ENCODE results near the gene C19orf47.

C19orf47 gene

GRCh38 chr19:40348125-40348913 is at the start of gene C19orf47, which contains the start of gene PLD3:
TSS of gene C19orf47 (minus strand) at chr19:40348397. CDS start at chr19:40341857, 6,540 bp downstream.
TSS of gene PLD3 (plus strand) at chr19:40348695. CDS start at chr19:40366484, 17,789 bp downstream.
- DNase-seq (ENCODE audit: low read depth in 2 of 2): peak; percentile 100

- no peak for DNase-seq (ENCODE audit: low read depth in 2 of 2)
Observed at GRCh38 chr19:40397568-40397906, 49.3 kb upstream of the C19orf47 start.

- DNase-seq (ENCODE audit: low read depth in 2 of 2): no peak
Observed at GRCh38 chr19:40396886-40397567, 48.8 kb upstream of the C19orf47 start.

GRCh38 chr19:40395956-40396355 is 47.8 kb upstream of the C19orf47 start:
- DNase-seq (ENCODE audit: low read depth in 2 of 2): no peak

GRCh38 chr19:40394816-40395210 is 46.6 kb upstream of the C19orf47 start:
- DNase-seq (ENCODE audit: low read depth in 2 of 2): no peak

GRCh38 chr19:40393894-40394815 is 46.0 kb upstream of the C19orf47 start:
- no peak for DNase-seq (ENCODE audit: low read depth in 2 of 2)

GRCh38 chr19:40392894-40393517 is 44.8 kb upstream of the C19orf47 start:
- DNase-seq (ENCODE audit: low read depth in 2 of 2): no peak

GRCh38 chr19:40392123-40392522 is 43.9 kb upstream of the C19orf47 start:
- DNase-seq (ENCODE audit: low read depth in 2 of 2): no peak

- no peak for DNase-seq (ENCODE audit: low read depth in 2 of 2)
Observed at GRCh38 chr19:40390084-40390742, 42.0 kb upstream of the C19orf47 start, which contains the start of gene HIPK4. TSS of gene HIPK4 (minus strand) at chr19:40390181. CDS start at chr19:40389902, 279 bp downstream.

GRCh38 chr19:40389404-40390083 is 41.3 kb upstream of the C19orf47 start:
- no peak for DNase-seq (ENCODE audit: low read depth in 2 of 2)

- DNase-seq (ENCODE audit: low read depth in 2 of 2): no peak
Observed at GRCh38 chr19:40388481-40388880, 40.3 kb upstream of the C19orf47 start.

- no peak for DNase-seq (ENCODE audit: low read depth in 2 of 2)
Observed at GRCh38 chr19:40387155-40387554, 39.0 kb upstream of the C19orf47 start.

- no peak for DNase-seq (ENCODE audit: low read depth in 2 of 2)
Observed at GRCh38 chr19:40383668-40384248, 35.6 kb upstream of the C19orf47 start.

- DNase-seq (ENCODE audit: low read depth in 2 of 2): no peak
Observed at GRCh38 chr19:40381321-40381720, 33.1 kb upstream of the C19orf47 start.

GRCh38 chr19:40380199-40381037 is 32.2 kb upstream of the C19orf47 start:
- no peak for DNase-seq (ENCODE audit: low read depth in 2 of 2)

GRCh38 chr19:40379446-40380198 is 31.4 kb upstream of the C19orf47 start:
- no peak for DNase-seq (ENCODE audit: low read depth in 2 of 2)

GRCh38 chr19:40378509-40378908 is 30.3 kb upstream of the C19orf47 start:
- DNase-seq (ENCODE audit: low read depth in 2 of 2): no peak

- no peak for DNase-seq (ENCODE audit: low read depth in 2 of 2)
Observed at GRCh38 chr19:40377876-40378385, 29.7 kb upstream of the C19orf47 start.
